ENCODE measurements around the gene IL4. TPM values are rescaled to one million over a fixed set of nuclear protein-coding genes. Genes with fewer than 3 reads are reported as not detected.
"Not testable (repeated sequence)": the region's sequence is repeated elsewhere in the genome, so short reads cannot be mapped to it uniquely, and the experiment has no call there.

Gene IL4
- total RNA-seq, 1 experiment from 2014 or later = not detected

GRCh38 chr5:132689513-132689912 lies 15.7 kb downstream of the IL4 start:
- POLR2A ChIA-PET = no interaction called here

GRCh38 chr5:132690156-132690555 lies 16.4 kb downstream of the IL4 start:
- H3K4me1 Mint-ChIP-seq (ENCODE audit: low read depth, unreplicated experiment) = peaks cover 9% of the 10 kb centered on the region
- H3K27me3 Mint-ChIP-seq (ENCODE audit: insufficient read depth, unreplicated experiment) = no peaks in the 10 kb centered on the region
- no peaks in the 10 kb centered on the region for H3K9me3 Mint-ChIP-seq (ENCODE audit: unreplicated experiment)
- TF ChIP-seq CTCF (IDR thresholded peaks at IDR 0.05; ENCODE audit: insufficient read depth in 1 of 2, low read depth in 1 of 2, low read length in 1 of 2, severe bottlenecking in 1 of 2, unreplicated experiment in 1 of 2) = no peak
- no peak overlapping the region for H3K4me3 Mint-ChIP-seq (ENCODE audit: unreplicated experiment)
- BruUV-seq (replicated peaks) = no TSS peak
- no peak overlapping the region for H3K27ac Mint-ChIP-seq (ENCODE audit: unreplicated experiment)
- Histone ChIP-seq H3K4me3 (ENCODE audit: low read depth, low read length) (no peak overlapping the region), H3K36me3 (ENCODE audit: control insufficient read depth, insufficient read depth, low read length) (no peaks in the 10 kb centered on the region), H3K9me3 (no peaks in the 10 kb centered on the region), H3K4me1 (peaks cover 7% of the 10 kb centered on the region), H3K27me3 (replicated peaks; ENCODE audit: control insufficient read depth, insufficient read depth, low read length) (no peaks in the 10 kb centered on the region)
- ChIA-PET CTCF (no interaction called here), POLR2A (no interaction called here)
- H3K36me3 Mint-ChIP-seq (ENCODE audit: insufficient read depth, unreplicated experiment) = peaks cover 6% of the 10 kb centered on the region
- intact Hi-C loops (cut with micrococcal nuclease; ENCODE audit: unreplicated experiment) = no loop called here
- DNase-seq = no peak

More at GRCh38 chr5:132689513-132689912, 15.7 kb downstream of the IL4 start:
- Histone ChIP-seq H3K36me3 (ENCODE audit: control insufficient read depth, insufficient read depth, low read length) (no peaks in the 10 kb centered on the region), H3K27me3 (replicated peaks; ENCODE audit: control insufficient read depth, insufficient read depth, low read length) (no peaks in the 10 kb centered on the region), H3K4me3 (ENCODE audit: low read depth, low read length) (no peak overlapping the region), H3K4me1 (peaks cover 7% of the 10 kb centered on the region), H3K9me3 (no peaks in the 10 kb centered on the region)
- H3K27me3 Mint-ChIP-seq (ENCODE audit: insufficient read depth, unreplicated experiment) = no peaks in the 10 kb centered on the region
- H3K27ac Mint-ChIP-seq (ENCODE audit: unreplicated experiment) = no peak overlapping the region
- peaks cover 6% of the 10 kb centered on the region for H3K36me3 Mint-ChIP-seq (ENCODE audit: insufficient read depth, unreplicated experiment)
- no peak overlapping the region for H3K4me3 Mint-ChIP-seq (ENCODE audit: unreplicated experiment)
- peaks cover 9% of the 10 kb centered on the region for H3K4me1 Mint-ChIP-seq (ENCODE audit: low read depth, unreplicated experiment)
- CTCF ChIA-PET = no interaction called here
- DNase-seq = no peak
- TF ChIP-seq CTCF (IDR thresholded peaks at IDR 0.05; ENCODE audit: insufficient read depth in 1 of 2, low read depth in 1 of 2, low read length in 1 of 2, severe bottlenecking in 1 of 2, unreplicated experiment in 1 of 2) = no peak
- intact Hi-C loops (cut with micrococcal nuclease; ENCODE audit: unreplicated experiment) = no loop called here
- BruUV-seq (replicated peaks) = no TSS peak
- H3K9me3 Mint-ChIP-seq (ENCODE audit: unreplicated experiment) = no peaks in the 10 kb centered on the region

GRCh38 chr5:132691755-132692631 lies 18.2 kb downstream of the IL4 start:
- H3K4me1 Mint-ChIP-seq (ENCODE audit: low read depth, unreplicated experiment); H3K4me3 Mint-ChIP-seq (ENCODE audit: unreplicated experiment); H3K36me3 ChIP-seq (ENCODE audit: control insufficient read depth, insufficient read depth, low read length); BruUV-seq (replicated peaks); H3K27me3 ChIP-seq (replicated peaks; ENCODE audit: control insufficient read depth, insufficient read depth, low read length); H3K4me1 ChIP-seq; CTCF ChIA-PET; POLR2A ChIA-PET; H3K36me3 Mint-ChIP-seq (ENCODE audit: insufficient read depth, unreplicated experiment); H3K27me3 Mint-ChIP-seq (ENCODE audit: insufficient read depth, unreplicated experiment); H3K9me3 ChIP-seq; H3K9me3 Mint-ChIP-seq (ENCODE audit: unreplicated experiment); H3K4me3 ChIP-seq (ENCODE audit: low read depth, low read length); intact Hi-C loops (cut with micrococcal nuclease; ENCODE audit: unreplicated experiment); DNase-seq; H3K27ac Mint-ChIP-seq (ENCODE audit: unreplicated experiment): not testable (repeated sequence)
